ENCODE results near the gene GALNT6.

GRCh38 chr12:51362307-51362706 lies 28.9 kb downstream of the GALNT6 start:
- TF ChIP-seq CTCF (IDR thresholded peaks at IDR 0.05; ENCODE audit: low read length): no peak
- no peak for TF ChIP-seq EZH2 (IDR thresholded peaks at IDR 0.05; ENCODE audit: borderline replicate concordance, low read length)

Data from OCI-LY1 (cell line).